Vagina (tissue), 2 donors: ENCODE measurements around the gene MLKL.

Experiments used
- CTCF ChIP-seq, 3 experiments: fragments of 450-650 bp in 2 of 3; fragments of 200-600 bp in 1 of 3; sonication (generic) in 1 of 3; IDR thresholded peaks; one replicate each; pipeline ENCODE4 v1.5.1; 2017 to 2019; ENCODE audit warnings: antibody characterized with exemption in 3 of 3, mild to moderate bottlenecking in 2 of 3, moderate library complexity in 2 of 3
- POLR2A ChIP-seq, 2 donors: fragments of 450-650 bp; IDR thresholded peaks; one replicate each; pipeline ENCODE4 v1.6.1; 2017; ENCODE audit warnings: antibody characterized with exemption in 2 of 2, mild to moderate bottlenecking in 2 of 2, moderate library complexity in 2 of 2
- POLR2AphosphoS5 ChIP-seq, 2 donors: sonication (generic); formaldehyde crosslinking; IDR thresholded peaks; one replicate each; pipeline ENCODE4 v1.9.0; 2017; ENCODE audit warnings: antibody characterized with exemption in 2 of 2, mild to moderate bottlenecking in 2 of 2, low read depth in 1 of 2; ENCODE audit not compliant: insufficient read depth in 1 of 2

GRCh38 chr16:74709441-74709877, 8.8 kb upstream of the MLKL start:
- TF ChIP-seq POLR2A (IDR thresholded peaks at IDR 0.05) (no peak), CTCF (IDR thresholded peaks at IDR 0.05) (peak; percentile 91 to 95 (median 93)), POLR2AphosphoS5 (IDR thresholded peaks at IDR 0.05; ENCODE audit: insufficient read depth in 1 of 2, low read depth in 1 of 2) (peak in 1 of 2 donors; percentile 45)
